A549 (cell line): Measurements from ENCODE around the gene PCCB. TPM values are rescaled to one million over a fixed set of nuclear protein-coding genes. Genes with fewer than 3 reads are reported as not detected.

ENCODE experiments used
- ATAC-seq, 2 experiments: fragments of 200-7000 bp in 1 of 2; fragments of >200 bp in 1 of 2; cut with Nextera tagmentation in 1 of 2; cut with Tn5 transposase in 1 of 2; 3 replicates each; pipeline versions ENCODE4 v1.8.0 to v1.9.1; 2018 to 2020; ENCODE audit warnings: mild to moderate bottlenecking in 1 of 2, moderate library complexity in 1 of 2
- CTCF ChIA-PET: fragments of 300-600 bp; sonication (Branson Sonifier 250); formaldehyde crosslinking; extraction: SDS; loops from one replicate; lab custom pipeline; 2021; ENCODE audit warnings: antibody characterized with exemption, inconsistent platforms; lab: Yijun Ruan, JAX
- POLR2A ChIA-PET: fragments of 350-600 bp; formaldehyde crosslinking; extraction: SDS; loops from one replicate; lab custom pipeline; 2021; ENCODE audit warnings: antibody characterized with exemption, inconsistent platforms; lab: Yijun Ruan, JAX
- DNase-seq, 2 experiments: peaks; one replicate each; pipeline versions ENCODE4 v3.0.0 to v3.0.0-alpha.2; 2011 to 2016; ENCODE audit warnings: low read depth in 1 of 2, low spot score in 1 of 2
- FAIRE-seq: peaks from 2 replicates; lab custom pipeline; 2011; peaks lifted over from hg19 to GRCh38; lab: Jason Lieb, UNC
- H3K27ac ChIP-seq, 2 experiments: fragments of >200 bp; sonication (Bioruptor Twin); formaldehyde crosslinking; 3 replicates each; pipeline ENCODE4 v1.5.1; 2016 to 2017
- H3K4me1 ChIP-seq: fragments of >200 bp; sonication (Bioruptor Twin); formaldehyde crosslinking; 3 replicates; pipeline ENCODE4 v1.6.1; 2016
- H3K4me2 ChIP-seq: fragments of >200 bp; sonication (Bioruptor Twin); formaldehyde crosslinking; 3 replicates; pipeline ENCODE4 v1.6.1; 2016
- H3K4me3 ChIP-seq: fragments of >200 bp; sonication (Bioruptor Twin); formaldehyde crosslinking; 3 replicates; pipeline ENCODE4 v1.5.1; 2016
- H3K9me3 ChIP-seq: fragments of >200 bp; sonication (Bioruptor Twin); formaldehyde crosslinking; 3 replicates; pipeline ENCODE4 v1.6.1; 2016
- CBX2 ChIP-seq: fragments of 200-600 bp; sonication (generic); IDR thresholded peaks from 2 replicates; pipeline ENCODE4 v1.6.1; 2016; ENCODE audit warnings: low read depth, mild to moderate bottlenecking, borderline replicate concordance
- CEBPB ChIP-seq, 2 experiments: fragments of >200 bp in 1 of 2; sonication (Bioruptor Twin) in 1 of 2; formaldehyde crosslinking in 1 of 2; IDR thresholded peaks; 2 replicates each; pipeline ENCODE4 v1.6.1; 2012 to 2016
- FOSB ChIP-seq: fragments of 250-450 bp; sonication (Bioruptor Pico); IDR thresholded peaks from 2 replicates; pipeline ENCODE4 v1.5.0; 2020; ENCODE audit warnings: mild to moderate bottlenecking, moderate library complexity
- FOSL2 ChIP-seq, 2 experiments: fragments of 450-650 bp in 1 of 2; fragments of >200 bp in 1 of 2; sonication (Bioruptor Twin) in 1 of 2; formaldehyde crosslinking; IDR thresholded peaks; 2 replicates each; pipeline versions ENCODE4 v1.5.0 to v1.6.1; 2016 to 2020; ENCODE audit warnings: mild to moderate bottlenecking in 1 of 2, moderate library complexity in 1 of 2
- GATA3 ChIP-seq: IDR thresholded peaks from 2 replicates; pipeline ENCODE4 v1.6.1; 2012; ENCODE audit warnings: borderline replicate concordance
- HEYL ChIP-seq: fragments of 250-450 bp; sonication (Bioruptor Pico); IDR thresholded peaks from 2 replicates; pipeline ENCODE4 v1.8.0; 2021; ENCODE audit warnings: mild to moderate bottlenecking, moderate library complexity
- KDM1A ChIP-seq: fragments of 200-600 bp; sonication (generic); IDR thresholded peaks from 2 replicates; pipeline ENCODE4 v1.6.1; 2016; ENCODE audit warnings: low read depth, mild to moderate bottlenecking
- MAZ ChIP-seq: fragments of 150-350 bp; IDR thresholded peaks from 2 replicates; pipeline ENCODE4 v1.6.1; 2014; ENCODE audit warnings: antibody characterized with exemption, low read depth, low read length, borderline replicate concordance
- MYC ChIP-seq: IDR thresholded peaks from 2 replicates; pipeline ENCODE4 v1.6.1; 2012; ENCODE audit warnings: mild to moderate bottlenecking, inconsistent platforms, low read length, improper control_type of control experiment, borderline replicate concordance
- NFE2L2 ChIP-seq: fragments of 150-350 bp; conservative IDR thresholded peaks from 2 replicates; pipeline ENCODE4 v1.6.1; 2014; ENCODE audit warnings: low read length
- NPAS2 ChIP-seq: fragments of 250-450 bp; sonication (Bioruptor Pico); IDR thresholded peaks from 2 replicates; pipeline ENCODE4 v1.8.0; 2022; ENCODE audit warnings: mild to moderate bottlenecking, moderate library complexity, borderline replicate concordance
- PHF8 ChIP-seq: fragments of 200-600 bp; sonication (generic); IDR thresholded peaks from 2 replicates; pipeline ENCODE4 v1.6.1; 2016; ENCODE audit warnings: low read depth, mild to moderate bottlenecking, antibody characterized with exemption, moderate library complexity, borderline replicate concordance
- POLR2A ChIP-seq: IDR thresholded peaks from 2 replicates; pipeline ENCODE4 v1.6.1; 2012; ENCODE audit warnings: mild to moderate bottlenecking, low read length
- RARB ChIP-seq: fragments of 250-450 bp; sonication (Bioruptor Pico); IDR thresholded peaks from 2 replicates; pipeline ENCODE4 v1.8.0; 2021; ENCODE audit warnings: mild to moderate bottlenecking, moderate library complexity
- RFX5 ChIP-seq: fragments of 450-650 bp; IDR thresholded peaks from 2 replicates; pipeline ENCODE4 v1.7.1; 2014; ENCODE audit warnings: antibody characterized with exemption, mild to moderate bottlenecking, moderate library complexity
- SMC3 ChIP-seq: fragments of >200 bp; sonication (Bioruptor Twin); formaldehyde crosslinking; IDR thresholded peaks from 3 replicates; pipeline ENCODE4 v1.6.1; 2018; ENCODE audit warnings: inconsistent platforms
- SREBF2 ChIP-seq: fragments of 450-650 bp; IDR thresholded peaks from 2 replicates; pipeline ENCODE4 v1.6.1; 2014; ENCODE audit warnings: mild to moderate bottlenecking, moderate library complexity
- TFCP2L1 ChIP-seq: fragments of 250-450 bp; sonication (Bioruptor Pico); IDR thresholded peaks from 2 replicates; pipeline ENCODE4 v1.5.0; 2021; ENCODE audit warnings: mild to moderate bottlenecking
- TP53 ChIP-seq: fragments of 250-450 bp; sonication (Bioruptor Pico); IDR thresholded peaks from 2 replicates; pipeline ENCODE4 v1.5.0; 2021; ENCODE audit warnings: mild to moderate bottlenecking, moderate library complexity
- ZC3H11A ChIP-seq: fragments of 450-650 bp; IDR thresholded peaks from 2 replicates; pipeline ENCODE4 v1.6.1; 2014; ENCODE audit warnings: antibody characterized with exemption, mild to moderate bottlenecking
- ZFP36 ChIP-seq: fragments of 450-650 bp; IDR thresholded peaks from 2 replicates; pipeline ENCODE4 v1.6.1; 2014; ENCODE audit warnings: borderline replicate concordance; ENCODE audit not compliant: partially characterized antibody
- WGBS: methylation state at CpG from one replicate; pipeline ENCODE4 v1.1.6; 2017; ENCODE audit errors: missing lambda C conversion rate; 5-methylcytosine and 5-hydroxymethylcytosine counted together
- polyA plus RNA-seq, 4 experiments: library from polyadenylated mRNA; depleted of rRNA in 3 of 4; stranded (reverse); fragments of >200 nt; fragmentation: RNase III in 1 of 4; extraction: RNeasy Plus Mini Kit Qiagen cat#74134 plus additional on column Dnase treatment in 1 of 4; gene quantifications; 2 replicates in 3 of 4; 3 replicates in 1 of 4; pipeline ENCODE4 v1.2.3, GENCODE V29; 2011 to 2017
- TF ChIP-seq, protein P1 (sequence below): fragments of >200 bp; sonication (Bioruptor Twin); formaldehyde crosslinking; IDR thresholded peaks from 3 replicates; pipeline ENCODE4 v1.5.1; 2016
- TF ChIP-seq, protein P2 (sequence below): fragments of 450-650 bp; IDR thresholded peaks from 2 replicates; pipeline ENCODE4 v1.6.1; 2014; ENCODE audit warnings: antibody characterized with exemption
- TF ChIP-seq, protein P3 (sequence below): IDR thresholded peaks from 2 replicates; pipeline ENCODE4 v1.6.1; 2012

Gene PCCB
- polyA plus RNA-seq, 2 of the 4 experiments (the other 2 are of a cell fraction) = 31.7 to 65.5 TPM

DNA sequence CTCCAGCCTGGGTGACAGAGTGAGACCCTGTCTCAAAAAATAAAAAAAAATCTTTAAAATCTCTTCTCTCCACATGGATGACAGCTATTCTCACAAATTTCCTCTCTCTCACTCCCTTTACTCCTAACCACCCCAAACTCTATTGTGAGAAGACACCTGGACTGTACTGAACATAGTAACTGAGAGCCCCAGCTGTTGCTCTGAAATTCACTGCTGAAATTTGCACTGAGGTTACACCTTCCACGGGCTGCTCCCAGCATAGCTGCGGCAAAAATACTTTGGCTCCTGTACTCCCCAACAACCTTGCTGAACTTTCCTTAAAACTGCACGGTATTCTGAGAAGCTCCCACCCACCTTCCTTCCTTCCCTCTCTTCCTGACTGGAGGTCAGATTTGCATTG lies 4.4 kb upstream of the PCCB start:
- WGBS = 71% methylated on average over 3 of the region's 3 CpGs
- ChIA-PET CTCF (interaction anchor here (0.7 kb wide), 1 partner anchor 34 kb away, joined by 3 read pairs; no protein-coding TSS in a partner anchor), POLR2A (no interaction called here)
- no peaks in the 10 kb centered on the region for H3K9me3 ChIP-seq
- DNase-seq = no peak
- ATAC-seq = no peak
- H3K4me2 ChIP-seq = no peak overlapping the region
- no peak for FAIRE-seq
- peaks cover 4% of the 10 kb centered on the region; the same call in 1 of the 3 replicates for H3K4me1 ChIP-seq
- H3K4me3 ChIP-seq = no peak overlapping the region
- no peak for TF ChIP-seq PHF8
- no peak for TF ChIP-seq MYC
- no peak for TF ChIP-seq FOSL2 (IDR thresholded peaks at IDR 0.05)
- no peak for TF ChIP-seq FOSL2 (CRISPR knock-in tag; IDR thresholded peaks at IDR 0.05)
- TF ChIP-seq TFCP2L1 = no peak
- no peak for TF ChIP-seq ZFP36
- no peak for TF ChIP-seq KDM1A
- no peak for TF ChIP-seq CBX2
- TF ChIP-seq RARB = no peak
- TF ChIP-seq FOSB = no peak
- TF ChIP-seq TP53 = no peak
- TF ChIP-seq SMC3 = no peak
- TF ChIP-seq, all 56 proteins: peak for 0
- H3K27ac ChIP-seq = no peak overlapping the region

DNA sequence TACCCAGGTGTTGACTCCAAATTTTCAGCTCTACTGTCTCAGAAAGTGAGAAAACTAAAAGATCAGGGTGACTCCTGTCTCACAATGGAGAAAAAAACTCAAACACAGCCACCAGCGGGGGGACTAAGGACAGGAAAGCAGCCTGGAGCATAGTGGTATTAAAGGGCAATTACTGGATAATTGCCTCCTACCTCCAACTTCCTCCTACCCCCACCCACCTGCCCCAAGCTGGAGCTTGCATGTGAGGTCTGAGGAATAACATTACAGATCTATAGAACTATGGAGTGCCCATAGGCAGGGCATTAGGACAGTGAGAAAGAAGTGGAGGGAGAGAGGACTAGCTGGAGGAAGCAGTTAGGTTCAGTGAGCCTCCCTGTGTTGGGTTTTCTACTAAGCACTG lies 2.7 kb upstream of the PCCB start:
- ChIA-PET POLR2A (no interaction called here), CTCF (interaction anchor here (1.4 to 1.6 kb wide), 2 partner anchors 14 to 22 kb away, joined by 3 read pairs; no protein-coding TSS in a partner anchor)
- H3K4me2 ChIP-seq = no peak overlapping the region
- no peaks in the 10 kb centered on the region for H3K9me3 ChIP-seq
- FAIRE-seq (no peak), ATAC-seq (no peak), DNase-seq (no peak)
- TF ChIP-seq TP53 (no peak), NPAS2 (CRISPR knock-in tag) (no peak), SREBF2 (no peak), RARB (no peak), NFE2L2 (no peak), FOSL2 (IDR thresholded peaks at IDR 0.05) (no peak), FOSL2 (CRISPR knock-in tag; IDR thresholded peaks at IDR 0.05) (no peak), ZC3H11A (no peak), RFX5 (no peak), POLR2A (no peak), MAZ (no peak), TFCP2L1 (no peak), HEYL (no peak), CEBPB (IDR thresholded peaks at IDR 0.05) (no peak), GATA3 (no peak)
- TF ChIP-seq, protein P1, sequence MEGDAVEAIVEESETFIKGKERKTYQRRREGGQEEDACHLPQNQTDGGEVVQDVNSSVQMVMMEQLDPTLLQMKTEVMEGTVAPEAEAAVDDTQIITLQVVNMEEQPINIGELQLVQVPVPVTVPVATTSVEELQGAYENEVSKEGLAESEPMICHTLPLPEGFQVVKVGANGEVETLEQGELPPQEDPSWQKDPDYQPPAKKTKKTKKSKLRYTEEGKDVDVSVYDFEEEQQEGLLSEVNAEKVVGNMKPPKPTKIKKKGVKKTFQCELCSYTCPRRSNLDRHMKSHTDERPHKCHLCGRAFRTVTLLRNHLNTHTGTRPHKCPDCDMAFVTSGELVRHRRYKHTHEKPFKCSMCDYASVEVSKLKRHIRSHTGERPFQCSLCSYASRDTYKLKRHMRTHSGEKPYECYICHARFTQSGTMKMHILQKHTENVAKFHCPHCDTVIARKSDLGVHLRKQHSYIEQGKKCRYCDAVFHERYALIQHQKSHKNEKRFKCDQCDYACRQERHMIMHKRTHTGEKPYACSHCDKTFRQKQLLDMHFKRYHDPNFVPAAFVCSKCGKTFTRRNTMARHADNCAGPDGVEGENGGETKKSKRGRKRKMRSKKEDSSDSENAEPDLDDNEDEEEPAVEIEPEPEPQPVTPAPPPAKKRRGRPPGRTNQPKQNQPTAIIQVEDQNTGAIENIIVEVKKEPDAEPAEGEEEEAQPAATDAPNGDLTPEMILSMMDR = no peak
- TF ChIP-seq, protein P2, sequence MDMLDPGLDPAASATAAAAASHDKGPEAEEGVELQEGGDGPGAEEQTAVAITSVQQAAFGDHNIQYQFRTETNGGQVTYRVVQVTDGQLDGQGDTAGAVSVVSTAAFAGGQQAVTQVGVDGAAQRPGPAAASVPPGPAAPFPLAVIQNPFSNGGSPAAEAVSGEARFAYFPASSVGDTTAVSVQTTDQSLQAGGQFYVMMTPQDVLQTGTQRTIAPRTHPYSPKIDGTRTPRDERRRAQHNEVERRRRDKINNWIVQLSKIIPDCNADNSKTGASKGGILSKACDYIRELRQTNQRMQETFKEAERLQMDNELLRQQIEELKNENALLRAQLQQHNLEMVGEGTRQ = no peak
- TF ChIP-seq, protein P3, sequence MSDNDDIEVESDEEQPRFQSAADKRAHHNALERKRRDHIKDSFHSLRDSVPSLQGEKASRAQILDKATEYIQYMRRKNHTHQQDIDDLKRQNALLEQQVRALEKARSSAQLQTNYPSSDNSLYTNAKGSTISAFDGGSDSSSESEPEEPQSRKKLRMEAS = no peak
- peaks cover 8% of the 10 kb centered on the region; the same call in 1 of the 3 replicates for H3K4me1 ChIP-seq
- no peak overlapping the region for H3K4me3 ChIP-seq
- 61% methylated on average over 1 of the region's 1 CpG for WGBS
- H3K27ac ChIP-seq = no peak overlapping the region
